Heart left ventricle (tissue), 13 donors: ENCODE measurements around the gene SUSD2.

ENCODE experiments used
- POLR2A ChIP-seq, 2 donors: fragments of 450-650 bp; IDR thresholded peaks; one replicate each; pipeline ENCODE4 v1.6.1; 2017; ENCODE audit warnings: antibody characterized with exemption in 2 of 2, mild to moderate bottlenecking in 2 of 2, moderate library complexity in 2 of 2
- TF ChIP-seq, protein P1 (sequence below), 12 donors: fragments of 200-600 bp; sonication (generic) in 4 of 12; IDR thresholded peaks; one replicate each; pipeline versions ENCODE4 v1.5.0 to v1.8.0; 2018 to 2022; ENCODE audit warnings: antibody characterized with exemption in 12 of 12, mild to moderate bottlenecking in 5 of 12
- donor health status: ischemic (EF 13 %, LVEDD 7.1; RV severe dilation, severe dysfunction).
- donor health status: DM: no; HTN: yes; CAD: no.
- donor health status: DM: no; HTN: no; CAD: no.
- donor health status: ischemic (EF 25% LVEDD 6.9; RV normal size, moderate dysfunction).
- donor health status: ischemic (EF 25% LVEDD 5.7; RV mildly dilated, moderate dysfunction).
- donor health status: ischemic (EF 35%, LVEDD 5.7; RV mildly dilated, moderate dysfunction).
- donor health status: nonischemic (EF 11% LVEDD 7.7; RV severe dilation, severe dysfunction).
- donor health status: DM: yes; HTN: yes; CAD: no.
- donor health status: PGD.
- donor health status: ischemic (EF 29% LVEDD 5.4; RV normal size, mild dysfunction).
- donor health status: nonischemic (EF 23%, LVEDD 6.1; RV moderate dilation, normal function).

DNA sequence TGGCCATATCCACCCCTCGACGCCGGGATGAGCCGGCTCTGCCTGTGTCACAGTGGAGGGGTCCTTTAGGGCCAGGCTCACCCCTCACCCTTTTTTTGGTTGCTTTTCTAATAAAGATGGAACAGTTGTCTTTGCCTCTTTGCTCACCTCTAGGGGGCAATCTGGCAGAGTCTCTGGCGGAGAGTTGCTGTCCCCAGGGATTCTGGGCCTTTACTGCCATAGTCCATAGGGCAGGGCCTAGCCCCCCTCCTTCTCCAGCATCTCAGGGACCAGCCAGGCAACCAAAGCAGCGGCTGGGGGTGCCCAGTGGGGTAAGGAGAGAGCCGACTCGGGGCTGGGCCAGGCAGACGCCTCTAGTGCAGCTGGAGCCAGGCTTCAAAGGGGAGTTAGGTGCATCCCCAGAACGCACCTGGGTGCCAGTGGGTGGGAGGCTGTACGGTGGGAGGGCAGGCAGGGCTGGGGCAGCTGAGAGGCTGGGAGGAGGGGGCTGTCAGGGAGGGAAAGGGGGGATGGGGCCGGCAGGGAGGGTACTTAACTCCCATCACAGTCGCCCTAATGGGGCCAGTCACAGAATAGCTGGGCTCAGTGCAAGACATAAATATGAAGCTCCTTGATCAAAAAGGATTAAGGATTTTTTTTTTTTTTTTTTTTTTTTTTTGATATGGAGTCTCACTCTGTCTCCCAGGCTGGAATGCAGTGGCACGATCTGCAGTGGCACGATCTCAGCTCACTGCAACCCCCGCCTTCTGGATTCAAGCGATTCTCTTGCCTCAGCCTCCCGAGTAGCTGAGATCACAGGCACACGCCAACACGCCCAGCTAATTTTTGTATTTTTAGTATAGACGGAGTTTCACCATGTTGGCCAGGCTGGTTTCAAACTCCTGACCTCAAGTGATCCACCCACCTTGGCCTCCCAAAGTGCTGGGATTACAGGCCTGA, 2.5 kb upstream of the SUSD2 start:
- TF ChIP-seq, protein P1, sequence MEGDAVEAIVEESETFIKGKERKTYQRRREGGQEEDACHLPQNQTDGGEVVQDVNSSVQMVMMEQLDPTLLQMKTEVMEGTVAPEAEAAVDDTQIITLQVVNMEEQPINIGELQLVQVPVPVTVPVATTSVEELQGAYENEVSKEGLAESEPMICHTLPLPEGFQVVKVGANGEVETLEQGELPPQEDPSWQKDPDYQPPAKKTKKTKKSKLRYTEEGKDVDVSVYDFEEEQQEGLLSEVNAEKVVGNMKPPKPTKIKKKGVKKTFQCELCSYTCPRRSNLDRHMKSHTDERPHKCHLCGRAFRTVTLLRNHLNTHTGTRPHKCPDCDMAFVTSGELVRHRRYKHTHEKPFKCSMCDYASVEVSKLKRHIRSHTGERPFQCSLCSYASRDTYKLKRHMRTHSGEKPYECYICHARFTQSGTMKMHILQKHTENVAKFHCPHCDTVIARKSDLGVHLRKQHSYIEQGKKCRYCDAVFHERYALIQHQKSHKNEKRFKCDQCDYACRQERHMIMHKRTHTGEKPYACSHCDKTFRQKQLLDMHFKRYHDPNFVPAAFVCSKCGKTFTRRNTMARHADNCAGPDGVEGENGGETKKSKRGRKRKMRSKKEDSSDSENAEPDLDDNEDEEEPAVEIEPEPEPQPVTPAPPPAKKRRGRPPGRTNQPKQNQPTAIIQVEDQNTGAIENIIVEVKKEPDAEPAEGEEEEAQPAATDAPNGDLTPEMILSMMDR (IDR thresholded peaks at IDR 0.05) = peak in 3 of 12 donors; percentile 18 to 24 (median 21)
- TF ChIP-seq POLR2A (IDR thresholded peaks at IDR 0.05) = no peak
